ENCODE data around the gene TFIP11.
A peak's percentile ranks its signal among the peaks of the same experiment; 100 is the strongest.

Gene TFIP11

DNA sequence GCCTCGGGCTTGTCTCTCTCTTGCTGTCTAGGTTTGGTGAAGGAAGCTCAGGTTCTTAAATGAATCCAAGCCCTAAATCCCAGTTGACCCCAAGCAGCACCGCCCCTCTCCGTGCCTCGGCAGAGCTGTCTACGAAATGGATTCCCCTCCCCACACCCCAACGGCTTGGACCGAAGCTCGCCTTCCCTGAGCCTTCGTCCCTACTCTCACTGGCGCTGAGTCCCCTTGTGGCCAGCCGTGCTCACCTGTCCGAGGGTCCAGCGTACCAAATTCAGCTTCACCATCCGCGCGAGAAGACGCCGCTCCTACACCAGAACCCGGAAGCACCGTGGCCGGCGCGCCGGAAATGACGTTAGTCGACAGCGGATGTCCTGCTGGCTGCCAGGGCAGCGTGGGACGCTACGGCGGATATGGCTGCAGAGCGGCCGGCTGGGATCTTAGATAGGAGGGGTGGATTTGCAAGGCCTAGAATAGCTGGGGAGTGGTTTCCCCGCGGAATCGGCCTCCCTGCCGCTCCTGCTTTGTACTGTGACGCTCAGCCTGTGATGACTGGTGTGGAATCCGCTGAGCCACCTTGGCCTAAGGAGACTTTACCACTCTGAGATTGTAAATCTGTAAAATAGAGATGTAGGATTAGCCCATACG, at the start of gene TFIP11:
Gene TFIP11, minus strand, starts transcription at position 325 of the 645 bp plus-strand sequence. CDS start 2,201 bp downstream, outside the sequence.
- DNase-seq (ENCODE audit: low spot score): peak; percentile 92
- TF ChIP-seq, protein P1, sequence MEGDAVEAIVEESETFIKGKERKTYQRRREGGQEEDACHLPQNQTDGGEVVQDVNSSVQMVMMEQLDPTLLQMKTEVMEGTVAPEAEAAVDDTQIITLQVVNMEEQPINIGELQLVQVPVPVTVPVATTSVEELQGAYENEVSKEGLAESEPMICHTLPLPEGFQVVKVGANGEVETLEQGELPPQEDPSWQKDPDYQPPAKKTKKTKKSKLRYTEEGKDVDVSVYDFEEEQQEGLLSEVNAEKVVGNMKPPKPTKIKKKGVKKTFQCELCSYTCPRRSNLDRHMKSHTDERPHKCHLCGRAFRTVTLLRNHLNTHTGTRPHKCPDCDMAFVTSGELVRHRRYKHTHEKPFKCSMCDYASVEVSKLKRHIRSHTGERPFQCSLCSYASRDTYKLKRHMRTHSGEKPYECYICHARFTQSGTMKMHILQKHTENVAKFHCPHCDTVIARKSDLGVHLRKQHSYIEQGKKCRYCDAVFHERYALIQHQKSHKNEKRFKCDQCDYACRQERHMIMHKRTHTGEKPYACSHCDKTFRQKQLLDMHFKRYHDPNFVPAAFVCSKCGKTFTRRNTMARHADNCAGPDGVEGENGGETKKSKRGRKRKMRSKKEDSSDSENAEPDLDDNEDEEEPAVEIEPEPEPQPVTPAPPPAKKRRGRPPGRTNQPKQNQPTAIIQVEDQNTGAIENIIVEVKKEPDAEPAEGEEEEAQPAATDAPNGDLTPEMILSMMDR (IDR thresholded peaks at IDR 0.05; ENCODE audit: extremely low read depth, missing control alignments): no peak

DNA sequence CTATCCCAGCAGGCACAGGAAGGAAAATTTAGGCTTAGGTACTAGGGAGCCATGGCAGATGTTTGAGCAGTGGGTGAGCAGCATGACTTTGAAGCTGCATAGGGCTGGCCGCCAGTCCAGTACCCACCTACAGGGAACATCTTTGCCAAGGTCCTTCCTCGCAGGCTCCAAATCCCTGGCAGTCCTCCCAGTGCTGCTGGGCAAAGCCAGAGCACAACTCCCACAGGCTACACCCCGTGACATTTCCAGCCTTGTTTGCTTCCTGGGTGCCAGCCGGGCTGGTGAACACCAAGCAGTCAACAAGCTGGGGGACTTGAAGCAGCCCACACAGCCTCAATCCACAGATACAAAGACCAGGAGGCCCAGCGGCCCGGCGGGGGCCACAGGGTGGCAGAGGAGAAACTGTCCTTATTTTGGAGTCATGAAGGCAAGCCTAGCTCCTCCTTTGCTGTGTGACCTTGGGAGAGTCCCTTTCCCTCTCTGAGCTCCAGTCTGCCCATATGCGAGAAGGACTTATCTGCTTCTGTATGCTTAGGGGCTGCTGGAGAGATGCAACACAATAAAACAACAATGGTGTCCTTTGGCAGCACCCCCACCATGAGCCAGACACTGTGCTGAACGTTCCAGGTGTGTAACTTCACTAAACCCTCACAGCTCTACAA, 49.6 kb upstream of the TFIP11 start:
- no peak for DNase-seq (ENCODE audit: low spot score)
- TF ChIP-seq, protein P1 (IDR thresholded peaks at IDR 0.05; ENCODE audit: extremely low read depth, missing control alignments): no peak

DNA sequence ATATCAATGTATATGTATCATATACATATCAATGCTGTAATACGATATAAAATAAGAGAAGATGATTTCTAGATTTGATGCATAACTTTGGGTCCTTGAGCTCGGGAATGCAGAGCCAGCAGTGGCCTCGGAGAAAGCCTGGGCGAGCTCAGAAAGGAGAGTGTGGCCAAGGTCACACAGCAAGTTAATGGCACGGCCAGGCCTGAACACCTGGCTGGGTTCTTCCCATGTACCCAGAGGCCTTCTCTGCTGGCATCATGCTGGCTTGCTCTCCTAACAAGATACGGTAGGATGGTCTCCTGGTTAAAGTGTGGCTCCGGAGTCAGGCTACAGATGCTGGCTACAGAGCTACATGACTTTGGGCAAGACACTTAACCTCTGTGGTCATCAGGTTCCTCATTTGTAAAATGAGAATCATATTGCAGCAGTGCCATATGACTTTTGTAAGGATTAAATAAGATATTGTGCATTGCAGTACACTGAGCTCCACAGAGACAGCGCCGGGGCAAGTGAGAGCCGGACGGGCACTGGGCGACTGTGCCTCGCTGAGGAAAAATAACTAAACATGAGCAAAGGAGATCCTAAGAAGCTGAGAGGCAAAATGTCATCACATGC, 47.8 kb upstream of the TFIP11 start:
- TF ChIP-seq, protein P1 (IDR thresholded peaks at IDR 0.05; ENCODE audit: extremely low read depth, missing control alignments): no peak
- no peak for DNase-seq (ENCODE audit: low spot score)

DNA sequence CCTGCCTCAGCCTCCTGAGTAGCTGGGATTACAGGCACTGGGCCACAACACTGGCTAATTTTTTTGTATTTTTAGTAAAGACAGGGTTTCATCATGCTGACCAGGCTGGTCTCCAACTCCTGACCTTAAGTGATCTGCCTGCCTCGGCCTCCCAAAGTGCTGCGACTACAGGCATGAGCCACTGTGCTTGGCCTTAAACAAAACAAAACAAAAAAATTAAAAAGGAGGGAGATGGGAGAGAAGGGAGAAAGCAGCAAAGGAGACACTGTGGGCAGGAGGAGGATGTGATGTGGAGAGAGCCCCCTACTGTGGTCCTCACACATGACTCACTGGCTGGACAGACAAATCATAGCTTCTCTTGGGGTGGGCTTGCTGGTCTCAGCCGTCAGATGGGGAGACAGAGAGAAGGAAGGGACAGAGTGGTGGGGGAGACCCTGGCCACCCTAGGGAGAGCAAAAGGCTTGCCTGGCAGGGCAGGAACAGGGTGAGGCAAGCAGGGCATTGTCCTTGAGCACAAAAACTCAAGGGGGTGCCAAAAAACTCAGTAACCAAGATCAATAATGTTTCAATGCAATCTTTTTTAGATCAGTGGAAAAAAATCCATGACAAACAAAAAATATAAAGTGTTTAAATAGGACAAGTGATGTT, 46.1 kb upstream of the TFIP11 start:
- TF ChIP-seq, protein P1 (IDR thresholded peaks at IDR 0.05; ENCODE audit: extremely low read depth, missing control alignments): no peak
- no peak for DNase-seq (ENCODE audit: low spot score)

DNA sequence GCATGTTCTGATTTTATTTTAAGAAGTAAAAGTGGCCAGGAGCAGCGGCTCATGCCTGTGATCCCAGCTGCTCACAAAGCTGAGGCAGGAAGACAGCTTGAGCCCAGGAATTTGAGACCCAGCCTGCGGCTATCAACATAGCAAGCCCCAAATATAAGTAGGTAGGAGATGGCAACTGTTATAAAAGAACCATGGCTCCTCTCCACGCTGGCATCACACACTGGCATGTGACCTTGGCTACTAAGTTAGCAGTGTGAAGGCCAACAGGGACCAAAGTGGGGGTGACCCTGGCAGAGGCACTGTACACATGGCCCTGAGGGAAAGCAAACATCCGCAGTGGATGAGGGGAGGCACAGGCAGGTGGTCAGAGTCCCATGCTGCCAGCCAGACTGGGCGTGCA, 44.6 kb upstream of the TFIP11 start:
- TF ChIP-seq, protein P1 (IDR thresholded peaks at IDR 0.05; ENCODE audit: extremely low read depth, missing control alignments): no peak
- DNase-seq (ENCODE audit: low spot score): no peak

DNA sequence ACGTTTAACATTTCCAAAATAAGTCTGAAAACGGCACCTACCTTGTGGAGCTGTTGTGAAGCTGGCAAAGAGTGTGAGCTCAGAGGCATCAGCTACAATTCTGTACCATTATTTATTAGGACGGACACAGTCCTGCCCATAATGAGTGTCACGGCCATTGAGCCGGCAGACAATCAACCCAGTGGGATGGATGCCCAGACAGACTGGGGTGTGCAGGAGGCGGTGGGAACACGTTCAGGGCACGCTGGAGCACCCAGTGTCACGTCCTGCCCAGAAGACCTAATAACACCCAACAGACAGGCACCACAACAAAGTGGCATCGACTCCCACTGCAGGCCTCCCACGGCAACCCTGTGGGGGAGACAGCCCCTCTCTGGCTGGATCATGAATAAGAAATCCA, 43.2 kb upstream of the TFIP11 start:
- TF ChIP-seq, protein P1 (IDR thresholded peaks at IDR 0.05; ENCODE audit: extremely low read depth, missing control alignments): no peak
- DNase-seq (ENCODE audit: low spot score): no peak

DNA sequence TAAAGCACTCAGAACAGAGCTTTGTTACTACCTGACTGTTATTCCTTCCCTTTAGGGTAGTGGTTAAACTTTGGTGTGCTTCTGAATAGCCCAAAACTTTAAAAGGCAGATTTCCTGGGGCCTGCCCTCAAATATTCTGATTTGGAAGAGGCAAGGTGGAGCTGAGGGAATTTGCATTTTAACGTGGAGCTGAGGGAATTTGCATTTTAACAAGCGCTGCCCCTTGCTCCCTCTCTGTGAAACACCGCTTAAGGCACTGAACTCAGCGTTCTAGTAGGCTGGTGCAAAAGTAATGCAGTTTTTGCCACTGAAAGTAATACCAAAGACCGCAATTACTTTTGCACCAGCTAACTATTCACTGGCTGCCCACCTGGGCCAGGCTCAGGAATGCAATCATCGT, 42.7 kb upstream of the TFIP11 start:
- TF ChIP-seq, protein P1 (IDR thresholded peaks at IDR 0.05; ENCODE audit: extremely low read depth, missing control alignments): no peak

More for the DNA sequence above, 42.7 kb upstream of the TFIP11 start:
- no peak for DNase-seq (ENCODE audit: low spot score)

Data from GM20000 (cell line).